Mesendoderm (in vitro differentiated cells): Measurements from ENCODE around the gene OLR1.
A peak's percentile ranks its signal among the peaks of the same experiment; 100 is the strongest.

ENCODE experiments used
- DNase-seq: peaks from one replicate; pipeline ENCODE4 v3.0.0; 2013
- H2AK5ac ChIP-seq: 2 replicates; pipeline ENCODE4 v1.6.1; 2013; ENCODE audit warnings: low read length, inconsistent platforms
- H2BK120ac ChIP-seq: 2 replicates; pipeline ENCODE4 v1.6.1; 2013; ENCODE audit warnings: low read depth, mild to moderate bottlenecking, low read length, moderate library complexity, mixed read lengths
- H2BK15ac ChIP-seq: replicated peaks from 2 replicates; pipeline ENCODE4 v1.6.1; 2013; ENCODE audit warnings: low read depth, mild to moderate bottlenecking, moderate library complexity
- H2BK5ac ChIP-seq: 2 replicates; pipeline ENCODE4 v1.6.1; 2013; ENCODE audit warnings: low read length, inconsistent platforms
- H3K18ac ChIP-seq: 2 replicates; pipeline ENCODE4 v1.6.1; 2013; ENCODE audit warnings: mild to moderate bottlenecking, low read length, mixed read lengths
- H3K23ac ChIP-seq: one replicate; pipeline ENCODE4 v1.6.1; 2013; ENCODE audit warnings: low read length
- H3K27ac ChIP-seq: 2 replicates; pipeline ENCODE4 v1.5.1; 2013; ENCODE audit warnings: low read depth, mild to moderate bottlenecking, inconsistent platforms, low read length, moderate library complexity
- H3K27me3 ChIP-seq: 2 replicates; pipeline ENCODE4 v1.6.1; 2013; ENCODE audit warnings: low read length, control low read depth, mild to moderate bottlenecking, inconsistent platforms; ENCODE audit not compliant: insufficient read depth, poor library complexity
- H3K36me3 ChIP-seq: 2 replicates; pipeline ENCODE4 v1.6.1; 2013; ENCODE audit warnings: low read length, inconsistent platforms; ENCODE audit not compliant: control insufficient read depth, insufficient read depth
- H3K4ac ChIP-seq: one replicate; pipeline ENCODE4 v1.6.1; 2013; ENCODE audit warnings: low read depth, mild to moderate bottlenecking, low read length, moderate library complexity
- H3K4me1 ChIP-seq: 2 replicates; pipeline ENCODE4 v1.6.1; 2013; ENCODE audit warnings: low read depth, low read length, inconsistent platforms; ENCODE audit not compliant: control insufficient read depth
- H3K4me2 ChIP-seq: 2 replicates; pipeline ENCODE4 v1.6.1; 2013; ENCODE audit warnings: low read length
- H3K4me3 ChIP-seq: 2 replicates; pipeline ENCODE4 v1.5.1; 2013; ENCODE audit warnings: mild to moderate bottlenecking, low read length
- H3K56ac ChIP-seq: one replicate; pipeline ENCODE4 v1.6.1; 2013; ENCODE audit warnings: low read length
- H3K79me1 ChIP-seq: 2 replicates; pipeline ENCODE4 v1.6.1; 2013; ENCODE audit warnings: low read length, inconsistent platforms
- H3K79me2 ChIP-seq: 2 replicates; pipeline ENCODE4 v1.6.1; 2013; ENCODE audit warnings: mild to moderate bottlenecking, low read length; ENCODE audit not compliant: control insufficient read depth, insufficient read depth
- H3K9ac ChIP-seq: 2 replicates; pipeline ENCODE4 v1.6.1; 2013; ENCODE audit warnings: low read length, inconsistent platforms
- H4K5ac ChIP-seq: one replicate; pipeline ENCODE4 v1.6.1; 2013; ENCODE audit warnings: low read length
- H4K8ac ChIP-seq: one replicate; pipeline ENCODE4 v1.6.1; 2013; ENCODE audit warnings: low read depth, mild to moderate bottlenecking, control low read depth, low read length, moderate library complexity
- WGBS: extraction: QIAGEN DNeasy Blood & Tissue Kit; methylation state at CpG from one replicate; pipeline ENCODE4 v1.1.7; 2013; ENCODE audit warnings: low lambda C conversion rate, missing lambda C conversion rate; ENCODE audit not compliant: insufficient coverage; ENCODE audit errors: extremely low coverage; 5-methylcytosine and 5-hydroxymethylcytosine counted together

The OLR1 gene

DNA sequence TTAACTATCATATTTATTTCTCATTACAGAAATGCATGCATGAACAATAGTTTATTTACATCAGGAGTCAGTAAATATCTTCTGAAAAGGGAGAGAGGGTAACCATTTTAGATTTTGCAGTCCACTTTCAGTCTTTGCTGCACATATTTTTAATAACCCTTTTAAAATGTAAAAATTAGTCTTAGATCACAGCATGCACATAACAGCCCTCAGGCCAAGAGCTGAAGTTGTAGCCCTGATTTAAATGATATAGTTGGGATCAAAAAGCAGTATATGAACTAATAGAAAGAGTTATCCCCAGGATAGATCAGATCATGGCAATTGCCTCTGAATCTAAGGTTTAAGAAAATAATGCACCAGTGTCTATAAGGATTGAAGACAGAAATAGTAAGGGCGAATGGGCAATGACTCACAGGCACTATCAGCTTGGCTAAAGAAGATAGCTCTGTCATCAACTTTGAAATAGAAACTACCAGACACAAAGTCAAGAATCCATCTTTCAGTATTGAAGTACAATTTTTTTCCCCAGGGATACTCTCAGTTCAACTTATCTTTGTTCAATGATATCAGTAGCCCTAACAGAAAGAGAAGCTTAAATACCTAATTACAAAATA, 28.8 kb downstream of the OLR1 start:
- H4K8ac ChIP-seq: no peak overlapping the region
- H3K79me2 ChIP-seq: no peaks in the 10 kb centered on the region
- no peak overlapping the region for H3K4me2 ChIP-seq
- H2AK5ac ChIP-seq: no peak overlapping the region
- no peaks in the 10 kb centered on the region for H3K79me1 ChIP-seq
- H3K4me3 ChIP-seq: no peak overlapping the region
- no peak overlapping the region for H3K23ac ChIP-seq
- H3K18ac ChIP-seq: no peak overlapping the region
- DNase-seq: no peak
- H3K56ac ChIP-seq: no peak overlapping the region
- H3K27ac ChIP-seq: no peak overlapping the region
- H2BK120ac ChIP-seq: no peak overlapping the region
- H3K4me1 ChIP-seq: no peaks in the 10 kb centered on the region
- H3K27me3 ChIP-seq: no peaks in the 10 kb centered on the region
- no CpG with 5 or more reads among the region's 1 CpG for whole genome bisulfite sequencing
- H3K36me3 ChIP-seq: no peaks in the 10 kb centered on the region
- H3K9ac ChIP-seq: no peak overlapping the region
- no peak overlapping the region for H3K4ac ChIP-seq
- H4K5ac ChIP-seq: no peak overlapping the region
- H2BK5ac ChIP-seq: no peak overlapping the region
- H2BK15ac ChIP-seq: no peak overlapping the region

DNA sequence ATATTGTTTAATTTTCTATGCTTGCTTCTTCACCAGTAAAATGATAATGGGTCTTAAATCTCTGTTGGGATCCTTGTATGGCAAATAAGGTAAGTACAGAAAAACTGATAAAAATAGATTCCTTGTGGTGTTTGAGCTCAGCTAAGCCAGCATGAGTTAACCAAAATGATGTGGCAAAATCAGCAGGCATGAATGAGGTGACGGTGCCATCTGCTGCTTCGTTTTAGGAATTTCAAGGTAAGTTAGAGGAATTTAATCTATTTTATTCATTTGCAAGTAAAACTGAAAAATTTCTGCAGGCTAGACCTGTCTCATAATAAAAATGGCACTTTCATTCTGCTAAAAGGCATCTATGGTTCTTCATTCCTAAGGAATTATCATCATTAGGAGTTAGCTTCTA, 31.9 kb downstream of the OLR1 start:
- Histone ChIP-seq H3K4me3 (no peak overlapping the region), H3K79me2 (no peaks in the 10 kb centered on the region), H3K18ac (no peak overlapping the region), H3K4me1 (no peaks in the 10 kb centered on the region), H3K23ac (no peak overlapping the region), H2BK15ac (no peak overlapping the region), H3K56ac (no peak overlapping the region), H2BK5ac (no peak overlapping the region), H3K36me3 (no peaks in the 10 kb centered on the region), H3K27ac (no peak overlapping the region), H3K4me2 (no peak overlapping the region), H4K5ac (no peak overlapping the region), H3K4ac (no peak overlapping the region), H3K9ac (no peak overlapping the region), H3K79me1 (no peaks in the 10 kb centered on the region), H3K27me3 (no peaks in the 10 kb centered on the region), H2BK120ac (no peak overlapping the region), H4K8ac (no peak overlapping the region), H2AK5ac (no peak overlapping the region)
- peak; percentile 71 for DNase-seq
- no CpG with 5 or more reads among the region's 2 CpGs for WGBS

DNA sequence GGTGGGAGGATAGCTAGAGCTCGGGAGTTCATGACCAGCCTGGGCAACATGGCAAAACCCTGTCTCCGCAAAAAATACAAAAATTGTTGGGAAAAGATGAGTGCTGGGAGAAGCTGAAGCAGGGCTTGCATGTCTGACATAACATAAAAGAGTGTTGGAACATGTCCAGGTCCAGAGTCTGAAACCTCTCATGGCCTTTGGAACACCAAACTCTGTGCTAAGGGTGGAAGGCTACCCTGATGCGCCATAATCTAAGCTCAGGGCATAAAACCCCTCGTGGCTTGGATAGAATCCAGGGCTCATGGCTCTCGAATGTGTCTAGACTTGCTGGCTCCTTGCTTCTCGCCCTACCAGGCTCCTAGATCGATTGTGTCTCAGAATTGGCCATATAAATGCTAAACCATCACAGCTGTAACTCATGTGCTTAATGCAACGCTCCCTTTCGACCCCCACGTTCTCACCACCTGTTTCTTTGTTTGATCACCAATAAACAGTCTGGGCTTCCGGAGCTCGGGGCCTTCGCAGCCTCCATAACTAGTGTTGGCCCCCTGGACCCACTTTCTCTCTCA, 35.2 kb downstream of the OLR1 start:
- Histone ChIP-seq H2AK5ac (no peak overlapping the region), H3K79me2 (no peaks in the 10 kb centered on the region), H3K4me1 (no peaks in the 10 kb centered on the region), H3K18ac (no peak overlapping the region), H3K56ac (no peak overlapping the region), H4K8ac (no peak overlapping the region), H2BK120ac (no peak overlapping the region), H3K9ac (no peak overlapping the region), H3K4me3 (no peak overlapping the region), H2BK15ac (no peak overlapping the region), H3K79me1 (no peaks in the 10 kb centered on the region), H3K36me3 (no peaks in the 10 kb centered on the region), H2BK5ac (no peak overlapping the region), H3K4ac (no peak overlapping the region), H4K5ac (no peak overlapping the region), H3K23ac (no peak overlapping the region), H3K27me3 (no peaks in the 10 kb centered on the region), H3K27ac (no peak overlapping the region), H3K4me2 (no peak overlapping the region)
- DNase-seq: no peak
- no CpG with 5 or more reads among the region's 13 CpGs for WGBS

DNA sequence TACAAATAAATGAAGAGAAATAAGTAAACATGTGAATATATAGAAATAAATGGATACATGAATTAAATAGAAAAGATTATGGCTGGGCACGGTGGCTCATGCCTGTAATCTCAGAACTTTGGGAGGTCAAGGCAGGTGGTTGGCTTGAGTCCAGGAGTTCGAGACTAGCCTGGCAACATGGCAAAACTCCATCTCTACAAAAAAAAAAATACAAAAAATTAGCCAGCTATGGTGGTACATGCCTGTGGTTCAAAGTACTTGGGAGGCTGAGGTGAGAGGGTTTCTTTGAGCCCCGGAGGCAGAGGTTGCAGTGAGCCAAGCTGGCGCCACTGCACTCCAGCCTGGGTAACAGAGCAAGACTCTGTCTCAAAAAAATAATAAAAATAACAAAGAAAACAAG, 36.8 kb downstream of the OLR1 start:
- Histone ChIP-seq H3K23ac (no peak overlapping the region), H3K27me3 (no peaks in the 10 kb centered on the region), H4K8ac (no peak overlapping the region), H3K4me3 (no peak overlapping the region), H2BK120ac (no peak overlapping the region), H4K5ac (no peak overlapping the region), H3K79me2 (no peaks in the 10 kb centered on the region), H2AK5ac (no peak overlapping the region), H3K56ac (no peak overlapping the region), H3K9ac (no peak overlapping the region), H3K4ac (no peak overlapping the region), H3K27ac (no peak overlapping the region), H3K4me1 (no peaks in the 10 kb centered on the region), H2BK5ac (no peak overlapping the region), H2BK15ac (no peak overlapping the region), H3K79me1 (no peaks in the 10 kb centered on the region), H3K36me3 (no peaks in the 10 kb centered on the region), H3K4me2 (no peak overlapping the region), H3K18ac (no peak overlapping the region)
- no peak for DNase-seq
- WGBS: no CpG with 5 or more reads among the region's 4 CpGs

DNA sequence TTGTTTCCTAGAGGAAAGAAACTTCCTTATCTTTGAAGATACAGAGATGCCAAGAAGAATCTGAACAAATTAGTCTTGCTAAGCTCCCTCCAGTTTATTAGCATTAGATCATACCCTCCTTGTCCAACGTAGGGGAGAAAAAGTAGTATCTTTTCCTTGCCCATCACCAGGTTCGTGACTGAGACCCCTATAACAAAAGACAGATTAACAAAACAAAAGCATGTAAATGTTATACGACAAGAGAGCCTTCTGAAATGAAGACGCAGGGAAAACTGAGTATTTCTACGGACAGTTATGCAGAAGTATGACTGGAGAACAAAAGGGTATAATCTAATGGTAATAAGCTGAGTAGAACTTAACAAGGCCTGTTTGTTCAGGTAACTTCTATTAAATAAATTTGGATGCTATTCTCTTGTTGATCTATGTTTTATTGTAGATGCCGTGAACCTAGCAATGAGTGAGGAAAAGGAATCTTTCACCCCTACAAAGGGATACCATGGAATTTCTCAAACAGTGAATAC, 39.0 kb downstream of the OLR1 start:
- Histone ChIP-seq H3K9ac (no peak overlapping the region), H3K56ac (no peak overlapping the region), H2BK120ac (no peak overlapping the region), H2BK5ac (no peak overlapping the region), H3K36me3 (no peaks in the 10 kb centered on the region), H3K79me2 (no peaks in the 10 kb centered on the region), H3K4ac (no peak overlapping the region), H3K23ac (no peak overlapping the region), H2AK5ac (no peak overlapping the region), H3K27ac (no peak overlapping the region), H3K4me3 (no peak overlapping the region), H4K8ac (no peak overlapping the region), H3K4me2 (no peak overlapping the region), H3K27me3 (no peaks in the 10 kb centered on the region), H4K5ac (no peak overlapping the region), H3K4me1 (peaks cover 3% of the 10 kb centered on the region), H3K18ac (no peak overlapping the region), H3K79me1 (no peaks in the 10 kb centered on the region), H2BK15ac (no peak overlapping the region)
- no peak for DNase-seq
- no CpG with 5 or more reads among the region's 6 CpGs for WGBS
